ENCODE data around the gene HAT1. TPM values are rescaled to one million over a fixed set of nuclear protein-coding genes. Genes with fewer than 3 reads are reported as not detected.
A peak's percentile ranks its signal among the peaks of the same experiment; 100 is the strongest.

HAT1 gene
- total and polyA plus RNA-seq, 9 donors = 22.7 to 46.1 (median 33.3) TPM

- H3K27me3 ChIP-seq = no peaks in the 10 kb centered on the region
- no peaks in the 10 kb centered on the region for H3K4me1 ChIP-seq (ENCODE audit: insufficient read depth)
- H3K4me3 ChIP-seq = no peak overlapping the region
- no peaks in the 10 kb centered on the region for H3K9me3 ChIP-seq
- no peak for DNase-seq
- H3K36me3 ChIP-seq = no peaks in the 10 kb centered on the region
- intact Hi-C loops (cut with DNase I) = no loop called here
- 85 to 91% (median 88%) methylated on average over 2 of the region's 2 CpGs for WGBS, 3 donors
- H3K27ac ChIP-seq = no peak overlapping the region
- TF ChIP-seq, protein P1, sequence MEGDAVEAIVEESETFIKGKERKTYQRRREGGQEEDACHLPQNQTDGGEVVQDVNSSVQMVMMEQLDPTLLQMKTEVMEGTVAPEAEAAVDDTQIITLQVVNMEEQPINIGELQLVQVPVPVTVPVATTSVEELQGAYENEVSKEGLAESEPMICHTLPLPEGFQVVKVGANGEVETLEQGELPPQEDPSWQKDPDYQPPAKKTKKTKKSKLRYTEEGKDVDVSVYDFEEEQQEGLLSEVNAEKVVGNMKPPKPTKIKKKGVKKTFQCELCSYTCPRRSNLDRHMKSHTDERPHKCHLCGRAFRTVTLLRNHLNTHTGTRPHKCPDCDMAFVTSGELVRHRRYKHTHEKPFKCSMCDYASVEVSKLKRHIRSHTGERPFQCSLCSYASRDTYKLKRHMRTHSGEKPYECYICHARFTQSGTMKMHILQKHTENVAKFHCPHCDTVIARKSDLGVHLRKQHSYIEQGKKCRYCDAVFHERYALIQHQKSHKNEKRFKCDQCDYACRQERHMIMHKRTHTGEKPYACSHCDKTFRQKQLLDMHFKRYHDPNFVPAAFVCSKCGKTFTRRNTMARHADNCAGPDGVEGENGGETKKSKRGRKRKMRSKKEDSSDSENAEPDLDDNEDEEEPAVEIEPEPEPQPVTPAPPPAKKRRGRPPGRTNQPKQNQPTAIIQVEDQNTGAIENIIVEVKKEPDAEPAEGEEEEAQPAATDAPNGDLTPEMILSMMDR (IDR thresholded peaks at IDR 0.05) = no peak
- TF ChIP-seq EP300 (IDR thresholded peaks at IDR 0.05) (no peak), POLR2A (IDR thresholded peaks at IDR 0.05) (no peak)
Measured at GRCh38 chr2:171985076-171985475, 62.8 kb downstream of the HAT1 start.

- no peak overlapping the region for H3K27ac ChIP-seq
- H3K36me3 ChIP-seq = no peaks in the 10 kb centered on the region
- no peaks in the 10 kb centered on the region for H3K4me1 ChIP-seq (ENCODE audit: insufficient read depth)
- no peaks in the 10 kb centered on the region for H3K27me3 ChIP-seq
- H3K9me3 ChIP-seq = no peaks in the 10 kb centered on the region
- TF ChIP-seq, protein P1 (IDR thresholded peaks at IDR 0.05) = no peak
- TF ChIP-seq EP300 (IDR thresholded peaks at IDR 0.05) = no peak
- TF ChIP-seq POLR2A (IDR thresholded peaks at IDR 0.05) = no peak
- no peak for DNase-seq
- 91 to 96% (median 95%) methylated on average over 4 of the region's 4 CpGs for WGBS, 3 donors
- intact Hi-C loops (cut with DNase I) = no loop called here
- H3K4me3 ChIP-seq = no peak overlapping the region
Measured at GRCh38 chr2:171986778-171987177, 64.5 kb downstream of the HAT1 start.

GRCh38 chr2:171991027-171991426, 68.8 kb downstream of the HAT1 start:
- H3K36me3 ChIP-seq = no peaks in the 10 kb centered on the region
- DNase-seq = no peak
- H3K9me3 ChIP-seq = no peaks in the 10 kb centered on the region
- whole genome bisulfite sequencing, 3 donors = 91 to 93% (median 92%) methylated on average over 4 of the region's 4 CpGs
- H3K27ac ChIP-seq = no peak overlapping the region
- TF ChIP-seq, protein P1 (IDR thresholded peaks at IDR 0.05) = no peak
- TF ChIP-seq EP300 (IDR thresholded peaks at IDR 0.05) = no peak
- TF ChIP-seq POLR2A (IDR thresholded peaks at IDR 0.05) = no peak
- peaks cover 5% of the 10 kb centered on the region for H3K4me1 ChIP-seq (ENCODE audit: insufficient read depth)
- no peaks in the 10 kb centered on the region for H3K27me3 ChIP-seq
- H3K4me3 ChIP-seq = no peak overlapping the region
- intact Hi-C loops (cut with DNase I) = no loop called here

DNA sequence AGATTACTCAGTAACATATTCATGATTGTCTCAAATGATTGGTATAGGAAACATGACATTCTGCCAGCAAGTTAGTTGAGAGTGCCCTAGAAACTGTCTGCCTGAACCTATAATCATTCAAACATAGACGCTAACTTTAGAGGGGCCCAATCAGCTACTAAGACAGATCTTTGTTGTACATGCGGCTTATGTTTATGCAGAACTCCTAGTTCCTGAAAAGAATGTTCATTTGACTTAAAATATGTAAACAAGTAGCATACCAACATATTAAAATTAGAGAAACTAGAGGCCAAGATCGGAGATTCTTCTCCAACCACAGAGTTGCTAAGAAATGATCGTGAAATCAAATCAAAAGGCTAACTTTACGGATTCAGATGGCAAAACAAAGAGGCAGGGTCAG, 73.3 kb downstream of the HAT1 start:
- WGBS, 3 donors = 10 to 38% (median 12%) methylated on average over 5 of the region's 5 CpGs
- Histone ChIP-seq H3K9me3 (no peaks in the 10 kb centered on the region), H3K4me3 (no peak overlapping the region), H3K36me3 (no peaks in the 10 kb centered on the region), H3K4me1 (ENCODE audit: insufficient read depth) (peaks cover 9% of the 10 kb centered on the region), H3K27ac (peak overlapping the region in 1 of 2 donors; percentile 35), H3K27me3 (no peaks in the 10 kb centered on the region)
- intact Hi-C loops (cut with DNase I) = no loop called here
- no peak for DNase-seq
- TF ChIP-seq POLR2A (IDR thresholded peaks at IDR 0.05) = no peak
- no peak for TF ChIP-seq EP300 (IDR thresholded peaks at IDR 0.05)
- TF ChIP-seq, protein P1 (IDR thresholded peaks at IDR 0.05) = no peak

Measured in ovary (tissue), 9 donors.